Type B pancreatic cell (in vitro differentiated cells): ENCODE data around the gene CERS6. TPM values are rescaled to one million over a fixed set of nuclear protein-coding genes. Genes with fewer than 3 reads are reported as not detected.
A peak's percentile ranks its signal among the peaks of the same experiment; 100 is the strongest.

Experiments
- DNase-seq: peaks from one replicate; pipeline ENCODE4 v3.0.0; 2021; ENCODE audit warnings: mixed read lengths; ENCODE audit not compliant: unreplicated experiment; ENCODE audit errors: extremely low spot score
- H3K27ac Mint-ChIP-seq: 2 replicates; pipeline ENCODE4 v1.8.0; 2021; ENCODE audit warnings: mild to moderate bottlenecking, mixed read lengths
- H3K27me3 Mint-ChIP-seq: 2 replicates; pipeline ENCODE4 v1.8.0; 2021; ENCODE audit warnings: mixed read lengths
- H3K36me3 Mint-ChIP-seq: 2 replicates; pipeline ENCODE4 v1.8.0; 2021; ENCODE audit warnings: mixed read lengths
- H3K4me1 Mint-ChIP-seq: one replicate; pipeline ENCODE4 v1.8.0; 2021; ENCODE audit warnings: mixed read lengths; ENCODE audit not compliant: unreplicated experiment
- H3K4me3 Mint-ChIP-seq: 2 replicates; pipeline ENCODE4 v1.8.0; 2021; ENCODE audit warnings: mild to moderate bottlenecking, mixed read lengths
- H3K9me3 Mint-ChIP-seq: 2 replicates; pipeline ENCODE4 v1.8.0; 2021; ENCODE audit warnings: mixed read lengths
- CTCF ChIP-seq: fragments of 200-600 bp; sonication (generic); conservative IDR thresholded peaks from 2 replicates; pipeline ENCODE4 v1.5.0; 2021; ENCODE audit warnings: antibody characterized with exemption, mild to moderate bottlenecking
- total RNA-seq: library from RNA; stranded (reverse); gene quantifications from 2 replicates; pipeline ENCODE4 v1.2.1, GENCODE V29; 2021; ENCODE audit warnings: low replicate concordance

Gene CERS6
- total RNA-seq, 1 donor from 2014 or later, result 43.0 TPM

- no peak overlapping the region for H3K27ac Mint-ChIP-seq
- H3K9me3 Mint-ChIP-seq, result no peaks in the 10 kb centered on the region
- DNase-seq, result no peak
- no peaks in the 10 kb centered on the region for H3K36me3 Mint-ChIP-seq
- H3K4me3 Mint-ChIP-seq, result no peak overlapping the region
- H3K4me1 Mint-ChIP-seq, result peaks cover 41% of the 10 kb centered on the region
- H3K27me3 Mint-ChIP-seq, result no peaks in the 10 kb centered on the region
- no peak for TF ChIP-seq CTCF
Observed at GRCh38 chr2:168798888-168799410, 342.9 kb downstream of the CERS6 start.

- Mint-ChIP-seq H3K4me3 (no peak overlapping the region), H3K9me3 (no peaks in the 10 kb centered on the region), H3K4me1 (peaks cover 38% of the 10 kb centered on the region), H3K36me3 (no peaks in the 10 kb centered on the region), H3K27me3 (no peaks in the 10 kb centered on the region), H3K27ac (peak overlapping the region; percentile 73)
- no peak for TF ChIP-seq CTCF
- no peak for DNase-seq
Observed at GRCh38 chr2:168801471-168801870, 345.4 kb downstream of the CERS6 start.

GRCh38 chr2:168801961-168802858 is 346.1 kb downstream of the CERS6 start, which contains the start of gene NOSTRIN:
NOSTRIN (plus strand) TSS chr2:168802637; CDS start chr2:168802647, 10 bp downstream.
- H3K4me3 Mint-ChIP-seq, result peak within 1 kb of the TSS; percentile 64
- peak within 1 kb of the TSS; percentile 73 for H3K27ac Mint-ChIP-seq
- no peaks in the 10 kb centered on the region for H3K9me3 Mint-ChIP-seq
- DNase-seq, result no peak
- H3K4me1 Mint-ChIP-seq, result peaks cover 36% of the 10 kb centered on the region
- TF ChIP-seq CTCF, result no peak
- no peaks in the 10 kb centered on the region for H3K27me3 Mint-ChIP-seq
- H3K36me3 Mint-ChIP-seq, result no peaks in the 10 kb centered on the region

- Mint-ChIP-seq H3K4me3 (peak overlapping the region; percentile 64), H3K4me1 (peaks cover 36% of the 10 kb centered on the region), H3K9me3 (no peaks in the 10 kb centered on the region), H3K27ac (peak overlapping the region; percentile 73), H3K27me3 (no peaks in the 10 kb centered on the region), H3K36me3 (no peaks in the 10 kb centered on the region)
- no peak for DNase-seq
- TF ChIP-seq CTCF, result no peak
Observed at GRCh38 chr2:168802859-168803725, 347.0 kb downstream of the CERS6 start.

- Mint-ChIP-seq H3K36me3 (no peaks in the 10 kb centered on the region), H3K27ac (no peak overlapping the region), H3K4me1 (peaks cover 24% of the 10 kb centered on the region), H3K27me3 (no peaks in the 10 kb centered on the region), H3K9me3 (no peaks in the 10 kb centered on the region), H3K4me3 (no peak overlapping the region)
- no peak for TF ChIP-seq CTCF
- no peak for DNase-seq
Observed at GRCh38 chr2:168804214-168804613, 348.1 kb downstream of the CERS6 start.
